Renal pelvis (tissue), 4 donors: ENCODE results near the gene TMEM212. TPM values are rescaled to one million over a fixed set of nuclear protein-coding genes. Genes with fewer than 3 reads are reported as not detected.

Experiments used
- DNase-seq: peaks from one replicate; pipeline ENCODE4 v3.0.0-alpha.2; 2013
- polyA plus RNA-seq, 3 donors: library from polyadenylated mRNA; unstranded; fragments of 120-200 nt; gene quantifications; one replicate each; pipeline ENCODE4 v1.2.1, GENCODE V29; 2013; ENCODE audit not compliant: insufficient read length in 3 of 3

TMEM212 gene
- polyA plus RNA-seq, 3 donors: 0.06 to 0.30 (median 0.09) TPM

DNA sequence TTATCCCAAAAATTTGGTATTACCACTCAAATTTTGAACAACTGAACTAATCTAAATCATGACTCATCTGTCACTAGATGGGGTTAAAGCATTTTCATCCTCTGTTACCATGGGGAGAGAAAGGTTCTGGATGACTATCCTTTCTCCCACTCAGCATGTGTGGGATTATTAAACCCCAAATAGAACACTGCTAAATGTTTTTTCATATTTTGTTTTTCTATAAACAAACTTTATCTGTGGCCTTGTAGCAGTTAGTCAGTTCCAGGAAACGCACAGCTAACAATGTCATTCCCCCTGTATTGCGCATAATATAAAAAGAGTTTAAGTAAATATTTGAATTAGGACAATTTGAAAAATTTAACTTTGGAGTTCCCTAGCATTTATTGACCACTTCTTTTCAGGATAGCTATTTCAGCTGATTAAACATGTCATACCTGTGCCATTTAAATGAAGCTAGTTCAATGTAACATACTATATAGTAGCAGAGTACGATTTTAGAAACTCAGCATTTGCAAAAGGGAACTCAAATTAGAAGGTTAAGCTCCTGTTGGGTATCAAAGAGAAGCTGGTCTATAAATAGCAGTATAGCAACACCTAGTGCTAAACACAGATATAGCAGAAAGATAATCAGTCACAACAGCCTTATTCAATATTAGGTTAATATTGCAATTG, 9.2 kb upstream of the TMEM212 start:
- DNase-seq: no peak

DNA sequence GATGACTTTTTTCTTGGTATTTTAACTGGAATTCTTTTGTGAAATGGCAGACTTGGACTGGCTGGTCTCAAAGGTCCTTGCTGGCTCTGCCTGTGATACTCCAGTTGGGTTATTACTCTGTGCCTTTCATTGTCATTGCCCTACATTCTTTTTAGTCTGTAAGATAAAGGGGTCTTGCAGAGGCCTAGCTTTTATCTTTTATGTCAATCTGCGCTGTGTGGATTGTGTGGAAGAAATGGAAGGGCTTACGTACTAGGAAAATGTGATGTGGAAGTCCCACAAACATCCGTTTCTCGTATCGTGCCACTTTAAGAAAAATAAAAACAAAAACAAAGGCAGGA, 8.7 kb upstream of the TMEM212 start:
- DNase-seq: no peak

DNA sequence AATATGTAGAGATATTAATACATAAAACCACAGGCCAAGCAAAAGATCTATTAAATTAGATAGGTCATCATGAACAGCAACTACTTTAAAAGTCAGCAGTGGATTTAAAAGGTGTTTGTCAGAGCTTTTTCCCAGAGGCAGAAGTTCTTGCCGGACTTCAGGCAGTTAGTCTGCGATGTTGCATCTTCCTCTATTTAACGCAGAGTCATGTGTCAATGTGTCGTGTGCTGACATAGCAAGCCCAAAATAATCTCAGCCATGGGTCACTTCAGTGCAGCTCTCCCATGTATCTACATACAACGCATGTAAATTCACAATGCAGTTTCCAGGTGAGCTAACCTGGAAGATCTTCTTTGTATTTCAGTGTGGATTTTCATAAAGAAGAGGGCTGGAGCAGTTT, 8.0 kb upstream of the TMEM212 start:
- no peak for DNase-seq

DNA sequence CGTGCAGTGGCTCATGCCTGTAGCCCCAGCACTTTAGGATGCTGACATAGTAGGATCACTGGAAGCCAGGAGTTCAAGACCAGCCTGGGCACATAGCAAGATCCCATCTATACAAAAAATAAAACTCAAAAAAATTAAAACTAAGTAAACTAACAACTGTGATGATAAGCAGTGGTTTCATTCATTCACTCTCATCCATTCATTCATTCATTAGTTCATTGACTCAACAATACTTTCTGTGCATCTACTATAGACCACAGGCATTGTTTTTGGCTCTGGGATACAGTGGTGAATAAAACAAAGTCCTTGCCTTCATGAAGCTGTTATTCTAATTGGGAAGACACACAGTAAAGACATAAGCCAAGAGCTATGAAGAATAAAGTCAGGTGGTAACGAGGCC, 7.5 kb upstream of the TMEM212 start:
- no peak for DNase-seq

DNA sequence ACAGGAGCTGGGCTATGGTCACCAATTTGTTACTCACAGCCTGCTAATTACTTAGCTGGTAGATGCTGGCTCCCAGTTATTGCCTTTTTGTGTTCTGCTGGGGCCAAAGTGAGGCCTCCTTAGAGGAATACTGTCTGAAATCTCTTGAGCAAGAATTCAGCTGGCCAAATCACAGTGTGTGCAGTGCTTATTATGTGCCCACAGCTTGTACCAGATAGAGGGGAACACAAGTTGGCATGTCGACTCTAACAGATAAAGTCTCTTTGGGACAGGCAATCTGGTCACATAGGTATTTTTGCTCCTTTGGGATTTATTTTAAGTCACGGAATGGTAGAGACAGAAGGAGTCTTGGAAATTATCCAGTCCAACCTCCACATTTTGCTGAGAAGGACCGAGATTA, 6.3 kb upstream of the TMEM212 start:
- DNase-seq: no peak

DNA sequence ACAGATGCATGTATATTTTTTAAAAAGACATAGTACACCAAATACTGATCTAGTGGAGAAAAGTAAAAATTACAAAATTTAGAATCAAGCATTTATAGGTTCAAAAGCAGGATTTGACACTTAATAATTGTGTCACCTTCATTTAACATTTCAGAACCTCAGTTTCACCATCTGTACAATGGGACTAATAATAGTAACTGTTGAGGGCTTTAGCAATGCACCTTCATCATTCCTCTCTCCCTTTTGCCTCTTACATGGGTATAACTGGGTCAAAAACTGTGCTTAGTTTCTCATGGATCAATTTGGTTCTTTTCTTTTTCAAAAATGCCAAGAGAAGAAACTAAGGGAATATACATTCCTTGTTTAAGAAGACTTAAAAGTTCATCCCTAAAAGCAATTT, 5.5 kb upstream of the TMEM212 start:
- no peak for DNase-seq

DNA sequence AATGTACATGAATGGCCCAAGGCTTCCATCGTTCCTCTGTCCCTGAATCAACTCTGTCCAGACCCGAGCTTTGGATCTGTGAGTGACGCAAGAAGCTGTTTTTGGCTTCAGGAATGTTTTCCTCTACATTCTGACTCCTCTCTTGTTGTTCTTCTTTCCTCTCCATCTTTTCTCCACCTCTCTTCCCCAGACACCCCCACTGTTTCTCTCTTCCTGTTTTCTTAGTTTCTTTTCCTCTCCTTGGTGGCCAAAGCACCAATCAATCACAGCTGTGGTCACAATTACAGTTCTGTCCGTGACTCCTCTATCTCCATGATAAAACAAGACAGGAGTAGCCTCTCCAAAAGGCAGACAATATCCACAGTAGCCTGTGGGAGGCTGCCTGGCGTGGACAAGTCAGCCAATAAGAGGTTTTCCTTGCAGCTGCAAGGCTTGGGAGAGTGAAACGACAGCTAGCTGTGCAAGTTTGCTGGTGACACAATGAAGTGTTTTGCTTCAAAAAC, 4.9 kb upstream of the TMEM212 start:
- DNase-seq: peak; percentile 49

DNA sequence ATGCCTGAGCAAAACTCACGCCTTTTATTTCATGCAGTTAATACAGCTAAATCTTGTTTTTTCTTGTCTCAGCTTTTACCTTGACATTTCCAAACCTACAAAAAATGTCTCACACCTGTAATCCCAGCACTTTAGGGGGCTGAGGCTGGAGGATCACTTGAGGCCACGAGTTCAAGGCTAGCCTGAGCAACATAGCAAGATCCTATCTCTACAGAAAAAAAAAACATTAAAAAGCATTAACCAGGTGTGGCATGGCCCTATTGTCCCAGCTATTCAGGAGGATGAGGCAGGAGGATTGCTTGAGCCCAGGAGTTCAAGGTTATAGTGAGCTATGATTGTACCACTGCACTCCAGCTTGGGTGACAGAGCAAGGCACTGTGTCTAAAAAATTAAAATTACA, 3.9 kb upstream of the TMEM212 start:
- DNase-seq: no peak

DNA sequence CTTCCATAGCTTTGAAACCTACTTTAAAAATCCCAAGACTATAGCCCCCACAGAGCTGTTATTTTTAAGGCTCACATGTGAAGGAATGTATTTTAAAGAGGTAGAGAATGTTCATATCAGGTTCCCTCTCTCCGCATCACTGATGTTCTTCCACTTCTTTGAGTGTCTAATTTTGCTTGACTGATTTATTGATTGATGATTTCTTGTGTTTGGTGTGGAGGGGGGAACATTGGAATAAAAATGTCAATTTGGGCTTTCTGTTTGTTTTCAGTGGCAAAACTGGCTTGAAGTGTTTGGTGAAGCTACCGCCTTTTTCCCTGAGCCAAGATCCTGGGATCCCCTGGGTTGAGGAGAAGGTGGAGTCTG, 2.7 kb upstream of the TMEM212 start:
- DNase-seq: no peak

DNA sequence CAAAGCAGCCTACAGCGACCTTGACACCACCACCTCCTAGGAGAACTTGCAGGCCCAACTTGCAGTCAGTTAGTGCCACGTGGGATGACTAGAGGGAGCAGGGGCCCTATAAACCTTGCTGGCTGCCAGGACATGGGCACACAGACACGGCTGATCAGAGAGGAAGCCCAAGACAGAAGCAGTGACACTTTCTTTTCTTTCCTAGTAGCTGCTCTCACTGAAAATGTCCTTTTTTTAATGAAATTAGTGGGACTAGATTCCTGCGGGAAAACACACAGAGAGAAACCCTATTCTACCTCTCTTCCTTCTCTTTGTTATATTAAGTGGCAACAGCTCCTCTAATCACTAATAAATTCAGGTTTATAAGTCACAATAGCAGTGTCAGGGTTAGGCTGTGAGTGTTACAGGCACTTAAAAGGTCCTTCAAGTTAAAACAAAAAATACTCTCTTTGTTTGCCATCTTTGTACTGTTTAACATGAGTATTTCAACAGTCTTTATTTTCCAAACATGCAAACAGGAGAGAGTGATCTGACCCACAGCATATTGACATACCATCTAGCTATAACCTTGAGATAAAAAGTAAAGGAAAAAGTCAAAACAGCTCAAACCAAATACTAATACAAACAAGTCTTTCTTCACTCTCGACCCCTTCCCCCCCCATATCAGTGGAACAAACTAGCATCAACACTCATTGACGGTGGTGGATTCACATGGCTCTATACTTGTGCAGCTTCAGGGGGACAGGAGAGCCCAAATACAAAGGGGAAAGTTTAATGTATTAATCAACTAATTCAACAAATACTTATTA, 2.1 kb upstream of the TMEM212 start:
- DNase-seq: no peak

DNA sequence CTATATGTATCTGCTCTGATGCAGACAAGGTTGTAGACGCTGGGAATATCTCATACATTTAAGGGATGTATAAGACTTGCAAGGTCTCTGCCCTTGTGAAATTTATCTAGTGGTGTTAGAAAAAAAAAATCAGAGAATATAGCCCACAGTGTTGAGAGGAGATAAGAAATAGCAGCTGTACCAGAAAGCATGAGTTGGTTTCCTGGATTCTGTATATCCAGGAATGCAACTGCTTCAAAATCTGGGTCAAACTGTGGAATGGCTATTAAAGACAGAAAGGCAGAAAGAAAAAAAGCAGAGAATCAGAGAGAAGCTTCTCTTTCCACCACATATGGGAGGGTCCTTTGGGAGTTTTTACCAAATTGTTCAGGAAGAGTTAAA, 1.5 kb upstream of the TMEM212 start:
- DNase-seq: no peak

DNA sequence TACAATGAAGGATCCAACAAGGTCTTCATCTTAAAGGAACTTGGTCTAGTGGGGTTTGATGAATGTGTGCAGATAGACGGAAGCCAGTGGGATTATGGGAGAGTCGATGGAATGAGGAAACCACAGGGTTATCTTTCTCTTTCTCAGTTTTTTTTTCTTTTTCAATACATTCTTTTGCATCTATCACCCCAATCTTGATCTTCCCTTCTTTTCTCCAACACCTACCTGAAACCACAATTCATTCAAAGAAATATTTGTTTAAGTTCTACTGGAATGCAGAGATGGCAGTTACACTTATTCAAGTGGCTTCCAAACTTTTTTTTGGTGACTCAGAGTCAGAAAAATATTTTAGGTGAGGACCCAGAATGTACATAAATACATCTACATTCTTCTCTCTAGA, 1.7 kb downstream of the TMEM212 start:
- DNase-seq: no peak

DNA sequence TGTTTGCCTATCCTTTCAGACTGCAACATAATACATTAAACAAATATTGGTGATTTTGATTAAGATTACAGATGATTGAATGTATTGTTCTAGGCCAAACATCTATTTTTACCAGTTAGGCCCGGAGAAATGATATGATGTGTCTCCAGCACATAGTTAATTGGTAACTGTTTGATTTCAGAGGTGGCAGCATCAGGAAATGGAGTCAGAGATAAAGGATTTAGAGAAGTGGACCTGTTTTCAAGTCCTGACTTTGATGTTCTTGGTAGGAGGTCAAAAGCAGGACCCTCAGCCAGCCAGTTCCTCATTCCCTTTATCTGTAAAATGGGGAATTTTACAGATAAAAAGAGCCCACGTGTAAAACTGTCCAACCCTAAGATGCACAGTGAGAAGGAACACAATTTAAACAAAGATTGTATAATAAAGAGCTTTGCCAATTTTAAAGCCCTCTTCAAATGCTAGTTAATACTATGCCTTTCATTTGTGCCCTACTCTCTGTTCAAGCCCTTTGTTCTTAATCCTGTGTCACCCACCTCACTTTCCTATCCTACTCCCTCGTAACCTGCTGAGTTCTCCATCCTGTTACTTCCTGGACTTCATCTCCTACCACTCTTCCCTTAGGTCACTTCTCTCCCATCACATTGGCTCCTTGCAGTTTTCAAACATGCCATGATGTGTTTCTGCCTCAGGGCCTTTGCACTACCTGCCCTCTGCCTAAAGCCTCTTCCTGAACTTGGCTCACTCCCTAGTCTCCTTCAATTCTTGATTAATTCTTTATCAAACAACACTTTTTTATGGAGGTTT, 2.5 kb downstream of the TMEM212 start:
- DNase-seq: no peak

DNA sequence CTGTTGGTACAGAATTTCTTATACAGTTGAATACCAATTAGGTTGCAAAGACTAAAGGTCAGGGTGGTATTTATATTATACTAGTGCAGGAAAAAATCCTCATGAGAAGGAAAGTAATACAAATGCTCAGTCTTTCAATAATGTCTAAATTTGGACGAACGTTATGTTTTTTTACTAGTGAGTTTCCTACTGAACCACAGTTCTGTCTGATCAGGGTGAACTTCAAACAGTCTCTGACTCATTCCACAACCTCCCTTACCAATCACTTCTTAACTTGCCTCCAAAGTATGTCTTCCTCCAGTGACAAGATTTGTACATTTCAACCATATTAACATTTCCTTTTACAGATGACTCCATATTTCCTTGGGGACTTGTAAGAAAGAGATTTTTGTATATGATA, 3.4 kb downstream of the TMEM212 start:
- no peak for DNase-seq

DNA sequence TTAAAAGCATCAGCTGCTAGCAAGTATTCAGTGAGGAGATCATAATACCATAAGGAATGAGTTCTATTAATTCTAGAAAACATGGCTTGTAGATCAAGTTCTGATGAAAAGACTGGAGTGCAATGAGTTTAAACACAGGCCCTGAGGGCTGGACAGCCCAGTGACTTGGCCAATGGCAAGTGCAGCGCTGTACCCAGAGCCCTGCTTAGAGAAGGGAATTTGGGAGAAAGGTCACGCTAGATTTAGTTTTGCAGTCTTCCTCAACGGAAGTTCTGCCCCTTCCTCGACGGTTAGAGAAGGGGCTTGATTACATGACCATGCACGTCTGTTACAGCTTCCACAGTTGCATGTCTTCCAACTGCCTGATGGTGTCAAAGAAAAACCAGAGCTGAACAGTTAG, 4.0 kb downstream of the TMEM212 start:
- no peak for DNase-seq

DNA sequence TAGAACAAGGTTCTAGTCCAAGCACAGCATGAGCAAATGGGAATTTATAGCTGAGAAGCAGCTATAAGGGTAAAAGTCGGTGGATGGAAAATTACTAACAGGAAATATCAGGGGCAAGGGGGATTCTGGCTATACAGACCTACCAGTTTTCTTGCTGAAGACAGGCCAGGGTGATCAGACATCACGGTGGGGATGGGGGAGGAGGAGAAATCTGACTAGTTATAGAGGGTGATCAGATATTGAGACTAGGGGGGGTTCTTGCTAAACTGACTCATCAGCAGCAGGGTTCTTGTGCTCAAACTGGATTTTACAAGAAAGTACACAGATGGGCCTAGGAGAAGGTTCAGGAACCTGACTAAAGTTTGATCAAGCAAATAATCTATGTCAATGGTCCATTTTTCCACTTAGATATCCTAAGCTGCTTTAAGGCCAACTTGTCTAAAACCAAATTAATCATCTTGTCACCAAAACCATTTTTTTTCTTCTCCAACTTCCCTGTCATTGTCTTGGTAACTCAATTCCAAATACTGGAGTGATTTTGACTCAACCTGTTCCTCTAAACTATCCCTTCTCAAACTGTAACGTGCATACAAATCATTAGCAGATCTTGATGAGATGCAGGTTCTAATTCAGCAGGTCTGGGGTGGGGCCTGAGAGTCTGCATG, 4.6 kb downstream of the TMEM212 start:
- no peak for DNase-seq

DNA sequence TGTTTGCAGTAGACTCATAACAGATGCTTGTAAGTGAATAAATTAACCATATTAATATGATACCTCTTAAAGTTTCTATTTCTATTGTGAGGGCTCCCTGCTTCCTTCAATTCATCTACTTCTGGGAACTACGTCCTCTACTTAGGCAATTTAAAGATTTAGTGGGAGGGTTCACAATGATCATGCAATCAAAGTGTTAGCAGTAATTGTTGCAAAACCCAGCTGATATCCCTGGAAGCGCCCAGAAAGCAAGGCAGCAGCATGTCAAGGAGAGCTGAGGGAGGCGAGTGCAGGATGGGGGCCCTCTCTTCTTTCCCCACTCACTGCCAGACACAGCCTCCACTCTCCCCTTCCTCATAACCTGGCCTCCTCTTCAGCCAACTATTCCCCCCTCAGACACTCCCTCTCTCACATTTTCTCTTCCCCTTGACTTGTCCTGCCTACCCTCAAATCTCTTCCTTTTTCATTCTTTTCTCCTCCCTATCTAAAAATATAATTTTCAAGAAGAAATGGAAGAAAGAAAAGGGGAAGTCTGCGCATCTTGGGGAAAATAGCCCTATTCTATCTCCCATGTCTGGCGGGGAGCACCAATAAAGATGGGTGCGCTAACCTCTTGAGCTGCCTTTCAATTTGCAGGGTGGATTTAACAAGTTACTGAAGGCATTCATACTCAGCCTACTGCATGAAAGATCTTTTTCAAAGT, 6.6 kb downstream of the TMEM212 start:
- no peak for DNase-seq

DNA sequence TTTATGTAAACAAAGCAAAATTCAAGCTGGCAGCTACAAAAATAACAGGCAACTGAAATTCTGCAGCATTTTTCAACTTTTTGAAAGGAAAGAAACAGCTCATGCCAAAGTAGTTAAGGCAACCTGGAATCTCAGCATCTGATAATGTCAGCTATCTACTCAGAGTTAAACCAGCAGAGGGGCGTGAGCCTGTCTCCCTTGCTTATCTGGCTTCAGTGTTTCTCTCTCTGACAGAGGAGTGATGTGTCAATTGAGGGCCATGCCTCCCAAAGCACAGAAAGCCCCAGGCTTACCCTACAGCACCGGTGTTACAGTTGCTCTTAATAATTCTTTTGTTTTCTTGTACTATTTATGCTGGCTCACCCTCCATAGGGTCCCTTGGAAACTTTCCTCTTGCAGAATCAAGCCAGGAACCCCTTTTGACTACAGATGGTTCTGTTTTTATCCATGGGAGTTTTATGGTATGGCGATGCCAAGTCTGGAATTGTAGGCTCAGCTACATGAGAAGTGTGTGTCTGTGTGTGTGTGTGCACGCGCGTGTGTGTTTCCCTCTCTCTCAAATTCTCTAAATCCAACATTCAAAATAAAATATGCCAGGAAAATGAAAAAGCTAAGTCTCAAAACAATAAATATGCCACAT, 7.3 kb downstream of the TMEM212 start:
- no peak for DNase-seq

DNA sequence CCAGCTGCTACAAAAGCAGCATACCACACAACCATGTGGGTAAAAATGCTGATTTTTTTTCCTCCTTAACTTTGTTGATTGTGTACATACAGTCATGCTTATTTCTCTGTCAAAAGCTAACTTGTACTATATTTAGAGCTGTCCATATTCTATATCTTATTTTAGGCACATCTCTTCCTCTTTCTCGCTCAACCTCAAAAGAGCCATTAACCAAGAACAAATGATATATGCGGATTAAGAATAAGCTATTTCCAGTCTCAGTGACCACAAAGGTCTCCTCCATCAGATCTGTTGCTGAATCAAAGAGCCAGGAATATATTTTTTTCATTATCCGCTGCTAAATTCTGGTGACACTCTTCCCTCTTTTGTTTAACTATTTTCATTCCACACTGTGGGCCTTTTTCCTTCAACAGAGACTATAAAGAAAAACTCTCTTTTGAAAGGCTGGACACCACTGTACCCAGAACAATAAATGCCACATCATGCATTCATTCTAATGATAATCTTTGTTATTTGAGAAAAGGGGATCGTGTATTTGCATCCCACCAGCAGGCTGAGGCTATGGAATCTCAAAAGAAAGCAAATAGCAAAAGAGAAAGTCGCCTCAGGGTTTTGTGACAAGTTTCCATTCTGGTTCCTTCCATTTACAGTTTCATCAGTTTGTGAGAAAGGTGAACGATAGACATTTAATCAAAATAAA, 8.0 kb downstream of the TMEM212 start:
- no peak for DNase-seq

DNA sequence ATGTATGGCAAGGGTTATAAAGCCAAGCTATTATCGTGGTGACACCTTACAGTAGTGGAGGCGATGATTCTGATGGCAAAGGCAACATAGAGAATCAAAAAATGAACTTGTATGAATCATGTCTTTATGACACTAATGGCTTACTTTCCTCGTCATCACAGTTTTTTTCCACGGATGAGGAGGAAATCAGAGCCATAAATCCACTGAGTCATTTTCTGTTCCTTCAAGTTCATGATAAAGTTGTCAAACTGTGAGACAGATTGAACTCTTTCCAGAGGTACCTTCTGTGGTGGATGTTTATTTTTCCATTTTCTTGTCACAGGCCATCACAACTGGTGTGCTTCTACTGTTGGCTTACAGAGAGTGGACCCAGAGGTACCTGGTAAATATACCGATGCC, 8.5 kb downstream of the TMEM212 start:
- DNase-seq: no peak
